Hepatocyte (in vitro differentiated cells): ENCODE results near the gene NDUFS7. TPM values are rescaled to one million over a fixed set of nuclear protein-coding genes. Genes with fewer than 3 reads are reported as not detected.

Source experiments
- DNase-seq: peaks from one replicate; pipeline ENCODE4 v3.0.0-alpha.2; 2016; ENCODE audit warnings: low spot score
- H2AFZ ChIP-seq: fragments of 200-600 bp; sonication (generic); 2 replicates; pipeline ENCODE4 v1.6.0; 2016; ENCODE audit warnings: antibody characterized with exemption, mild to moderate bottlenecking
- H3K27ac ChIP-seq: fragments of 200-600 bp; sonication (generic); 2 replicates; pipeline ENCODE4 v1.5.1; 2016; ENCODE audit warnings: mild to moderate bottlenecking
- H3K27me3 ChIP-seq: fragments of 200-600 bp; sonication (generic); 2 replicates; pipeline ENCODE4 v1.6.1; 2016
- H3K36me3 ChIP-seq: fragments of 200-600 bp; sonication (generic); replicated peaks from 2 replicates; pipeline ENCODE4 v1.5.1; 2016; ENCODE audit warnings: low read depth; ENCODE audit not compliant: insufficient read depth
- H3K4me1 ChIP-seq: fragments of 200-600 bp; sonication (generic); 2 replicates; pipeline ENCODE4 v1.5.1; 2016; ENCODE audit warnings: mild to moderate bottlenecking, moderate library complexity; ENCODE audit not compliant: insufficient read depth
- H3K4me2 ChIP-seq: fragments of 200-600 bp; sonication (generic); 2 replicates; pipeline ENCODE4 v1.6.0; 2016
- H3K4me3 ChIP-seq: fragments of 200-600 bp; sonication (generic); 2 replicates; pipeline ENCODE4 v1.5.1; 2016; ENCODE audit warnings: mild to moderate bottlenecking
- H3K79me2 ChIP-seq: fragments of 200-600 bp; sonication (generic); 2 replicates; pipeline ENCODE4 v1.6.0; 2017; ENCODE audit warnings: mild to moderate bottlenecking
- H3K9me2 ChIP-seq: fragments of 200-600 bp; sonication (generic); replicated peaks from 2 replicates; pipeline ENCODE4 v1.6.0; 2017; ENCODE audit warnings: mild to moderate bottlenecking; ENCODE audit not compliant: insufficient read depth
- H3K9me3 ChIP-seq: fragments of 200-600 bp; sonication (generic); 2 replicates; pipeline ENCODE4 v1.5.1; 2016; ENCODE audit warnings: low read depth, mild to moderate bottlenecking
- H4K20me1 ChIP-seq: fragments of 200-600 bp; sonication (generic); 2 replicates; pipeline ENCODE4 v1.6.0; 2016; ENCODE audit warnings: mild to moderate bottlenecking; ENCODE audit not compliant: insufficient read depth, poor library complexity, severe bottlenecking
- EZH2 ChIP-seq: fragments of 200-600 bp; sonication (generic); IDR thresholded peaks from 2 replicates; pipeline ENCODE4 v1.6.1; 2016; ENCODE audit warnings: antibody characterized with exemption, mild to moderate bottlenecking, borderline replicate concordance
- EZH2phosphoT487 ChIP-seq: fragments of 200-600 bp; sonication (generic); IDR thresholded peaks from one replicate; pipeline ENCODE4 v1.6.1; 2018; ENCODE audit warnings: antibody characterized with exemption, mild to moderate bottlenecking, low read depth, moderate library complexity; ENCODE audit not compliant: unreplicated experiment, severe bottlenecking
- WGBS: methylation state at CpG from one replicate; pipeline ENCODE4 v1.1.6; 2016; ENCODE audit warnings: low lambda C conversion rate; ENCODE audit errors: missing lambda C conversion rate; 5-methylcytosine and 5-hydroxymethylcytosine counted together
- polyA plus RNA-seq: library from polyadenylated mRNA; unstranded; fragments of >200 nt; fragmentation: Nextera tagmentation; extraction: Ambion mirVana; gene quantifications from 2 replicates; pipeline ENCODE4 v1.2.1, GENCODE V29; 2016
- total RNA-seq: library from RNA; depleted of rRNA; stranded (reverse); fragments of >200 nt; gene quantifications from 2 replicates; pipeline ENCODE4 v1.2.3, GENCODE V29; 2014
- TF ChIP-seq, protein P1 (sequence below): fragments of 200-600 bp; sonication (generic); IDR thresholded peaks from 2 replicates; pipeline ENCODE4 v1.5.1; 2016; ENCODE audit warnings: antibody characterized with exemption, mild to moderate bottlenecking; ENCODE audit not compliant: poor library complexity

Gene NDUFS7
- total and polyA plus RNA-seq, 2 experiments from 2014 or later = 81.6 to 276 TPM

GRCh38 chr19:1379126-1379905 lies 4.4 kb upstream of the NDUFS7 start:
- H3K9me2 ChIP-seq = no peaks in the 10 kb centered on the region
- TF ChIP-seq, protein P1, sequence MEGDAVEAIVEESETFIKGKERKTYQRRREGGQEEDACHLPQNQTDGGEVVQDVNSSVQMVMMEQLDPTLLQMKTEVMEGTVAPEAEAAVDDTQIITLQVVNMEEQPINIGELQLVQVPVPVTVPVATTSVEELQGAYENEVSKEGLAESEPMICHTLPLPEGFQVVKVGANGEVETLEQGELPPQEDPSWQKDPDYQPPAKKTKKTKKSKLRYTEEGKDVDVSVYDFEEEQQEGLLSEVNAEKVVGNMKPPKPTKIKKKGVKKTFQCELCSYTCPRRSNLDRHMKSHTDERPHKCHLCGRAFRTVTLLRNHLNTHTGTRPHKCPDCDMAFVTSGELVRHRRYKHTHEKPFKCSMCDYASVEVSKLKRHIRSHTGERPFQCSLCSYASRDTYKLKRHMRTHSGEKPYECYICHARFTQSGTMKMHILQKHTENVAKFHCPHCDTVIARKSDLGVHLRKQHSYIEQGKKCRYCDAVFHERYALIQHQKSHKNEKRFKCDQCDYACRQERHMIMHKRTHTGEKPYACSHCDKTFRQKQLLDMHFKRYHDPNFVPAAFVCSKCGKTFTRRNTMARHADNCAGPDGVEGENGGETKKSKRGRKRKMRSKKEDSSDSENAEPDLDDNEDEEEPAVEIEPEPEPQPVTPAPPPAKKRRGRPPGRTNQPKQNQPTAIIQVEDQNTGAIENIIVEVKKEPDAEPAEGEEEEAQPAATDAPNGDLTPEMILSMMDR = no peak
- TF ChIP-seq EZH2phosphoT487 (no peak), EZH2 (no peak)
- 93% methylated on average over 19 of the region's 27 CpGs for WGBS
- H3K79me2 ChIP-seq = peaks cover 4% of the 10 kb centered on the region
- no peaks in the 10 kb centered on the region for H3K4me1 ChIP-seq
- H3K27ac ChIP-seq = no peak overlapping the region
- no peak overlapping the region for H3K4me2 ChIP-seq
- no peaks in the 10 kb centered on the region for H3K27me3 ChIP-seq
- H4K20me1 ChIP-seq = no peaks in the 10 kb centered on the region
- no peak overlapping the region for H2AFZ ChIP-seq
- no peak for DNase-seq
- H3K9me3 ChIP-seq = no peaks in the 10 kb centered on the region
- no peak overlapping the region for H3K4me3 ChIP-seq
- H3K36me3 ChIP-seq = no peaks in the 10 kb centered on the region

- H2AFZ ChIP-seq = no peak overlapping the region
- H3K9me2 ChIP-seq = no peaks in the 10 kb centered on the region
- H3K79me2 ChIP-seq = peaks cover 11% of the 10 kb centered on the region
- H3K27ac ChIP-seq = no peak overlapping the region
- TF ChIP-seq EZH2 = no peak
- TF ChIP-seq, protein P1 = no peak
- no peak for TF ChIP-seq EZH2phosphoT487
- no peaks in the 10 kb centered on the region for H3K27me3 ChIP-seq
- H3K4me1 ChIP-seq = peaks cover 5% of the 10 kb centered on the region
- no peaks in the 10 kb centered on the region for H3K9me3 ChIP-seq
- H4K20me1 ChIP-seq = no peaks in the 10 kb centered on the region
- H3K36me3 ChIP-seq = no peaks in the 10 kb centered on the region
- DNase-seq = no peak
- WGBS = 80% methylated on average over 12 of the region's 12 CpGs
- H3K4me2 ChIP-seq = no peak overlapping the region
- no peak overlapping the region for H3K4me3 ChIP-seq
These were observed 3.7 kb upstream of the NDUFS7 start for GRCh38 chr19:1379961-1380489.

- Histone ChIP-seq H3K9me2 (no peaks in the 10 kb centered on the region), H4K20me1 (no peaks in the 10 kb centered on the region), H3K79me2 (peaks cover 25% of the 10 kb centered on the region), H3K27me3 (no peaks in the 10 kb centered on the region), H3K9me3 (no peaks in the 10 kb centered on the region), H2AFZ (no peak overlapping the region), H3K36me3 (no peaks in the 10 kb centered on the region), H3K4me3 (no peak overlapping the region), H3K27ac (no peak overlapping the region), H3K4me2 (no peak overlapping the region), H3K4me1 (peaks cover 5% of the 10 kb centered on the region)
- 93% methylated on average over 3 of the region's 3 CpGs for WGBS
- TF ChIP-seq EZH2phosphoT487 (no peak), EZH2 (no peak)
- TF ChIP-seq, protein P1 = no peak
- DNase-seq = no peak
These were observed 1.5 kb upstream of the NDUFS7 start for GRCh38 chr19:1382250-1382649.
